Hypothalamus (tissue), 51 donors: ENCODE results near the gene SERPINE2.
"Not testable (repeated sequence)": the region's sequence is repeated elsewhere in the genome, so short reads cannot be mapped to it uniquely, and the experiment has no call there.

ENCODE experiments used
- DNase-seq, 51 donors: peaks; one replicate each; lab custom pipeline; 2025; lab: John Stamatoyannopoulos, UW

SERPINE2 gene

GRCh38 chr2:224020523-224020922, 18.6 kb downstream of the SERPINE2 start:
- no peak for DNase-seq

- no peak for DNase-seq
Measured at GRCh38 chr2:224017957-224018356, 21.1 kb downstream of the SERPINE2 start.

- DNase-seq, result no peak
Measured at GRCh38 chr2:224016963-224017362, 22.1 kb downstream of the SERPINE2 start.

- no peak for DNase-seq
Measured at GRCh38 chr2:224014336-224014735, 24.8 kb downstream of the SERPINE2 start.

GRCh38 chr2:224011837-224012236, 27.2 kb downstream of the SERPINE2 start:
- no peak for DNase-seq

GRCh38 chr2:224009605-224010315, 29.3 kb downstream of the SERPINE2 start:
- no peak for DNase-seq

GRCh38 chr2:224008702-224009261, 30.3 kb downstream of the SERPINE2 start:
- no peak for DNase-seq

GRCh38 chr2:224004105-224004695, 34.9 kb downstream of the SERPINE2 start:
- DNase-seq, result peak in 23 of 51 donors; percentile 4 to 69 (median 30)

GRCh38 chr2:224000662-224001061, 38.4 kb downstream of the SERPINE2 start:
- not testable (repeated sequence) for DNase-seq

- no peak for DNase-seq
Measured at GRCh38 chr2:223999862-224000261, 39.2 kb downstream of the SERPINE2 start.

- no peak for DNase-seq
Measured at GRCh38 chr2:223998948-223999347, 40.1 kb downstream of the SERPINE2 start.

- no peak for DNase-seq
Measured at GRCh38 chr2:223997938-223998337, 41.1 kb downstream of the SERPINE2 start.

- no peak for DNase-seq
Measured at GRCh38 chr2:223996391-223996790, 42.7 kb downstream of the SERPINE2 start.

GRCh38 chr2:223995569-223995968, 43.5 kb downstream of the SERPINE2 start:
- no peak for DNase-seq

GRCh38 chr2:223994562-223995162, 44.4 kb downstream of the SERPINE2 start:
- DNase-seq, result no peak

- peak in 27 of 51 donors; percentile 9 to 73 (median 40) for DNase-seq
Measured at GRCh38 chr2:223993634-223994232, 45.4 kb downstream of the SERPINE2 start.

GRCh38 chr2:223991611-223992010, 47.5 kb downstream of the SERPINE2 start:
- DNase-seq, result no peak

GRCh38 chr2:223989856-223990232, 49.2 kb downstream of the SERPINE2 start:
- DNase-seq, result no peak

- DNase-seq, result no peak
Measured at GRCh38 chr2:223989206-223989855, 49.8 kb downstream of the SERPINE2 start.

- no peak for DNase-seq
Measured at GRCh38 chr2:223981241-223981640, 57.8 kb downstream of the SERPINE2 start.

- DNase-seq, result no peak
Measured at GRCh38 chr2:223980803-223981202, 58.3 kb downstream of the SERPINE2 start.
